Adipose tissue (tissue), 3 donors: Measurements from ENCODE around the gene ARHGAP12. TPM values are rescaled to one million over a fixed set of nuclear protein-coding genes. Genes with fewer than 3 reads are reported as not detected.

Source experiments
- H3K27ac ChIP-seq: one replicate; pipeline ENCODE4 v1.5.1; 2013; ENCODE audit warnings: low read depth, low read length
- WGBS, 3 donors: extraction: QIAGEN DNeasy Blood & Tissue Kit; methylation state at CpG; one replicate each; pipeline ENCODE4 v1.1.7; 2013; 5-methylcytosine and 5-hydroxymethylcytosine counted together
- polyA plus RNA-seq, 3 donors: library from polyadenylated mRNA; stranded (reverse); fragments of 200-250 nt; gene quantifications; one replicate each; pipeline ENCODE4 v1.2.3, GENCODE V29; 2013
- donor health status: healthy with polysubstance abuse.
- donor health status: Bipolar disorder and iron deficiency.
- donor health status: healthy.

ARHGAP12 gene
- polyA plus RNA-seq, 3 donors, result 7.8 to 25.8 (median 9.2) TPM

DNA sequence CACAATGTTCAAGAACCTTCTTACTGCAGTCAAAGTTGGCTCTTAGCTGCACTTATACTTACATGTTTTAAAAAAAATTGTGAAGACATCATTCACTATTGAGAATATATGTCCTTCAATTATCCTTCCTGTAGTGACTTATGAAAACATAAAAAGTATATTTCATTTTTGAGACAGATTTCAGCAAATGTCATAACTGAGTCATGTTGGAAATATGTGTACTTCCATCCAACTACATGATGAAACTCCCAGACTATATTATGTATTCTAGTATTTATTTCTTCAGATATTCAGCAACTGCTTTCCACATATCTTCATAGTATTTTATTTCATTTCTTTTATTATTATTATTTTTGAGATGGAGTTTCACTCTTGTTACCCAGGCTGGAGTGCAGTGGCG lies 160.2 kb downstream of the ARHGAP12 start:
- no peak overlapping the region for H3K27ac ChIP-seq
- WGBS, 3 donors, result 96 to 100% (median 97%) methylated on average over 1 of the region's 1 CpG

DNA sequence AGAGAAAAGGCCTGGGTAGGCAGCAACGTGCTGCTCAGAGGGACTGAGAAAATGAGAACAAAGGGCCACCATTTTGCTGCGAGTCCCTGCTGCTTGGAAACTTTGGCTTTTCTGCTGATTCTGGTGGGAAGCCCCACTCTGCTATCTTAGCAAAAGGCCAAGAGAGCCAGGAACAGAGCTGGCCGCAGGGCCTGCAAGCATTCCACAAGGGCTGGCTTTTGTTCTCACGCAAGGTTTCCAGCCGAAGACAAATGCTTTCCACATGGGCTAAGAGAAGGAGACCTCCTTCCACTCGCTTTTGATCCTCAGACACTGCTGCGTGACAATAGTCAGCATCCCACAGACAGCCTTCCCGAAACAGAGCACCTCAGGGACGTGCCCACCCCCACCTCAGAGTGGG lies 163.1 kb downstream of the ARHGAP12 start:
- no peak overlapping the region for H3K27ac ChIP-seq
- 75 to 80% (median 79%) methylated on average over 9 of the region's 9 CpGs for WGBS, 3 donors

DNA sequence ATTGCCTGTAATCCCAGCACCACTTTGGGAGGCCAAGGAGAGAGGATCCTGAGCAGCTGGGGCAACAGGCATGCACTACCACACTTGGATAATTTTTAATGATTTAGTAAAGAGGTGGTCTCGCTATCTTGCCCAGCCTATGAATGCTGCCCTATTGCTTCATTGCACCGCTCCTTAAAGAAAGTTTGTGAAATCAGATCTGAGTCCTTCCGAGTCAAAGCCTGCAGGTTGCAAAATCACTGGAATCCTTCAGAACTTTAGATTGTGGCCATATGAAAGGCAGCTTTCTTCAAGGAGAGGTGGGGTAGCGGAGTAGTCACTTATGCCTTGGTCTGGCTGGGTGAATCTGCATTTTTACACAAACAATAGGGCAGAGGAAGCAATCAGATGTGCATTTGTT lies 166.3 kb downstream of the ARHGAP12 start:
- H3K27ac ChIP-seq, result no peak overlapping the region
- 70 to 95% (median 79%) methylated on average over 4 of the region's 4 CpGs for WGBS, 3 donors

- H3K27ac ChIP-seq, result no peak overlapping the region
Observed at GRCh38 chr10:31761156-31761555, 167.5 kb downstream of the ARHGAP12 start.

GRCh38 chr10:31760674-31761081 lies 168.0 kb downstream of the ARHGAP12 start:
- peak overlapping the region; percentile 43 for H3K27ac ChIP-seq
- WGBS, 3 donors, result 15 to 38% (median 34%) methylated on average over 8 of the region's 8 CpGs

More at GRCh38 chr10:31761156-31761555, 167.5 kb downstream of the ARHGAP12 start:
- 76 to 86% (median 80%) methylated on average over 3 of the region's 3 CpGs for WGBS, 3 donors

DNA sequence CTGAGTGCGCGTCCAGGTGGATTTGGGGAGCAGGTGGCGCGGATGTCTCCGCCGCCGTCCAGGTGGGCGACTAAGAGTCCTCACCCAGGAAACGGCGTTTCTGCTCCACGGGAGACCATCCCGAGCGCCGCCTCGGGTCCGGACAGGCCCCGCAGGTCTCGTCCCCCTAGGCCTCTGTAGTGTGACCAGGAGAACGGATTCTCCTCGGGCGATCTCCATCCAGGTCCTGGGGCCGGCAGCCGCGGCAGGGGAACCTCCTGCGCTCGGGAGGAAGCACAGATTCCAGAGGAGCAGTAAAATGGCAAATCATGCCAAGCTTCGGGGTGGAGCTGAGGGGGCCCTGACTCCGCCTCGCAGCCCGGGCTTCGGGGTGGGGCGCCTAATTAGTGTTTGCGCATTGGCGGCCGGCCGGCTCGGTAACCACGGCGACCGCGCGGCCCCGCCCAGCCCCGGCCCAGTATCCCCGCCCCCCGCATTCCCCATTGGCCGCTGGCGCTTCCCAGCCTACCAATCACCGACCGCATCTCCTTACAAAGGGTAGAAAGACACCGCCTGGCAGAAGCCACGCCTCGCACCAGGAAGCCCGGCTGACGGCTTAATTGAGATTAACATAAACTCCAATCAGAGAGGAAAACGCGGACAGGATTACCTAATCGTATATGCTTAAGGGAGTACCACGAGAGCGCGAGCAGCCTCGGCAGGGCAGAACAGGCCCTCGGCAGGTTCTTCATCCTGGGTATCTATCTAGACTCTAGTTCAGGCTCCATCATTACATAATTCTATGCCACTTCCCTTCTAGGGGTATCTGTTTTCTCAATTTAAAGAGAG lies 168.6 kb downstream of the ARHGAP12 start:
- H3K27ac ChIP-seq, result peak overlapping the region; percentile 43
- 0 to 1% (median 0%) methylated on average over 56 to 63 of the region's 63 CpGs for WGBS, 3 donors

DNA sequence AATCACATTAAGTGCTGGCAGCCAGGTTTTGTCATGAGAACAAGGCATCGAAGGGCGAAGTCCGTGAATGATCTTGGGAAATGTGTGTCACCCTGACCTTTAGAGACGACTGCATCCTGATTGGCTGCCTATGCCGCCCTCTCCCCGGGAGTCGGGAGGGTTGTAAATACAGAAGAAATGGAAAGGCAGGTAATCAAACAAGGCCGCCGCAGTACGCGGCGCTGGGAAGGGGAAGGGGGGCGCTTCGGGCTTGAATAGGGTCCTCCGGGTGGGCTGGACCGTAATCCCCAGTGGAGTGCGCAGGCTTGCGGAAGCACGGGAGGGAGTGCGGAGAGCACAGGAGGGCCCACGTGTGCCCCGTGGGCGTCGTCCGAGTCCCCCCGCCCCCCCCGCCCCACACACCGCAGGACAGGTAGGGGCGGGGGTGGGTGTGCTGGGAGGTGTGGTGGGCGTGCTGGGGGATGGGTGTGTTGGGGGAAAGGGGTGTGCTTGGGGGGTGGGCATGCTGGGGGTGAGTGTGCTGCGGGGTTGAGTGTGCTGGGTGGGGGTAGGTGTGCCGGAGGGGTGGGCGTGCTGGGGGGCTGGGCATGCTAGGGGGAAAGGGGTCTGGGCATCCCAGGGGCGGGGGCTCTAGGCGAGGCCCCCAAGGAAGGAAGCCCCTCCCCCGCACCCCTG lies 169.4 kb downstream of the ARHGAP12 start:
- 0 to 3% (median 1%) methylated on average over 30 to 36 of the region's 36 CpGs for WGBS, 3 donors

GRCh38 chr10:31758495-31758894 lies 170.1 kb downstream of the ARHGAP12 start:
- no peak overlapping the region for H3K27ac ChIP-seq
- 72 to 77% (median 73%) methylated on average over 5 of the region's 5 CpGs for WGBS, 3 donors

More for the DNA sequence above, 169.4 kb downstream of the ARHGAP12 start:
- H3K27ac ChIP-seq, result no peak overlapping the region

DNA sequence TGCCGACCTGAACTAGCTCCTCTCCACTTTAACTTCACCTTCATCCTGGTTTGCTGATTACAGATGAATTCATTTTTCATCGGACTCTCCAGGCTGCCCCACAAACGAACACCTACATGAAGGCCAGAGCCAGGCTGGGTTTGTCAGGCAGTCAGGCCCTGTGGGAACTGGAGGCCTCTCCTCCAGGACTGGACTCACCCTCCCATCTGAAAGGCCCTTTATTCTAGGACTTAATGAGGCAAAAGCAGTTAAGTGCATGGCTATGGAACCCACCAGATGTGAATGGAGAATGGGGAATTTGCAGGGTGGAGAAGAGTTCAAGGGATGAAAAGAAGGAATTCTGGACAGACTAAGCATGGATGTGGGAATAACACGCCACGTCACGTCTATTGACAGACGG lies 170.8 kb downstream of the ARHGAP12 start:
- no peak overlapping the region for H3K27ac ChIP-seq
- WGBS, 3 donors, result 63 to 75% (median 72%) methylated on average over 7 of the region's 7 CpGs

DNA sequence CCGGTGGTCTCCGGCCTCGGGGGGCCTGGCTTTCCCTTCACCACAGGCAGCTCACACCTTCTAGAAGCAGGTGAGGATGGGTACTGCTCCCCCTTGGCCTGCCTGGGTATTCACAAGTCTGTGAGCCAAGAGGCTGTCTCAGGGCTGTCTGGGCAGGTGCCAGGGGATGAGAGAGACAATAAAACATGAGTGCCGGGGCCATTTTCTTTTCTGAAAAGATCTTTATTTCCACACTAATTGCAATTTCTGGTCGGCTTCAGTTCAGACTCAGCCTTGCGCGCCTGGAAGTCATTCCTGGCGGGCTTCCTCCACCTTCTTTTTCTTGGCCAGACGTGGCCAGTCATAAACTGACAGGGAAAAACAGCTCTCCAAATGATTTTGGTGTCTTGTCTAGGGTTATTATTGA lies 171.2 kb downstream of the ARHGAP12 start:
- WGBS, 3 donors, result 63 to 73% (median 67%) methylated on average over 9 of the region's 9 CpGs

GRCh38 chr10:31756729-31757110 lies 171.9 kb downstream of the ARHGAP12 start:
- 73 to 76% (median 75%) methylated on average over 11 of the region's 11 CpGs for WGBS, 3 donors
- no peak overlapping the region for H3K27ac ChIP-seq

More for the DNA sequence above, 171.2 kb downstream of the ARHGAP12 start:
- no peak overlapping the region for H3K27ac ChIP-seq

DNA sequence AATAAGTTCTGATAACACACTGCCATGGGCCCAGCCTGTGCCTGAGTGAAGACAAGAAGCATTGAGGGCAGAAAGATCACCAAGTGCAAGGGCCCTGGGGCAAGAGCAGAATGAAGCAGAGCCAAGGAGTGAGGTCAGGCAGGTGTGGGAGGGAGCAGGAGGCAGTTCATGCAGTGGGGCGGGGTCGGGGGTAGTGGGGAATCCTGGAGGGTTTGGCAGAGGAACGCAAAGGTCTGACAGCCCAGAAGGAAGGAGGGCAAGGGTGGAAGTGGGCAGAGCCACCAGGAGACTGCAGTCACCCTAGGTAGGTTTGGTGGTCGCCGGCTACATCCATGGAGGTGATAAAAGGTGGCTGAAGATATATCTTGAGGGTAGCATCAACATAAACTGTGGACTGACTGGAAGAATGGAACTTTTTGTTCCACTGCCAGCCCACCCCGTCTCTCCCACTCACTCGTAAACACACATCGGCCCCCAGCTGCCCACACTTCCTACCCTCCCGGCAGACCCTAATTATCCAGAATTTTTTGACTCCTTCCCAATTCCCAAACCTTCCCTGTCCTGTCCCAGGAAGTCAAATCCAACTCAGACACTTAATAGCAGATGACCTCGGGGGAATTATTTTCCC lies 172.4 kb downstream of the ARHGAP12 start:
- WGBS, 3 donors, result 77 to 88% (median 82%) methylated on average over 10 of the region's 10 CpGs
- no peak overlapping the region for H3K27ac ChIP-seq

Other genes starting within 250 kb of the ARHGAP12 start
- 10 to 100 TPM; 23.2 to 49.7 (median 47.2) TPM for gene KIF5B, start 127.6 kb upstream of the ARHGAP12 start, polyA plus RNA-seq